GM12891 (cell line): ENCODE data around the gene NDUFS5. TPM values are rescaled to one million over a fixed set of nuclear protein-coding genes. Genes with fewer than 3 reads are reported as not detected.
"Not testable (repeated sequence)": the region's sequence is repeated elsewhere in the genome, so short reads cannot be mapped to it uniquely, and the experiment has no call there.

Experiments
- DNase-seq: peaks from one replicate; pipeline ENCODE4 v3.0.0; 2011; ENCODE audit warnings: low spot score; ENCODE audit not compliant: insufficient read length
- FAIRE-seq: peaks from 2 replicates; lab custom pipeline; 2011; peaks lifted over from hg19 to GRCh38; lab: Jason Lieb, UNC
- PAX5 ChIP-seq: IDR thresholded peaks from 2 replicates; pipeline ENCODE4 v1.6.1; 2011; ENCODE audit warnings: low read length, moderate library complexity, mild to moderate bottlenecking; ENCODE audit not compliant: insufficient read depth, severe bottlenecking
- POLR2A ChIP-seq: IDR thresholded peaks from 2 replicates; pipeline ENCODE4 v1.6.1; 2011; ENCODE audit warnings: low read depth, low read length, control low read depth
- POLR2AphosphoS5 ChIP-seq: IDR thresholded peaks from 2 replicates; pipeline ENCODE4 v1.6.1; 2011; ENCODE audit warnings: low read depth, low read length, control low read depth
- POU2F2 ChIP-seq: IDR thresholded peaks from 2 replicates; pipeline ENCODE4 v1.6.1; 2011; ENCODE audit warnings: low read depth, mild to moderate bottlenecking, control low read depth, low read length, moderate library complexity
- SPI1 ChIP-seq: IDR thresholded peaks from 2 replicates; pipeline ENCODE4 v1.6.1; 2011; ENCODE audit warnings: low read depth, low read length, control low read depth
- TAF1 ChIP-seq: IDR thresholded peaks from 2 replicates; pipeline ENCODE4 v1.6.1; 2011; ENCODE audit warnings: low read depth, low read length, control low read depth
- polyA plus RNA-seq: library from polyadenylated mRNA; unstranded; fragments of >200 nt; gene quantifications from one replicate; pipeline ENCODE4 v1.2.1, GENCODE V29; 2012; ENCODE audit warnings: low read depth, missing spikeins, inconsistent platforms; ENCODE audit not compliant: missing spikeins

NDUFS5 gene
- 593 TPM for polyA plus RNA-seq

GRCh38 chr1:39026051-39026865, at the start of gene NDUFS5:
NDUFS5 (plus strand) TSS chr1:39026350; CDS start chr1:39028725, 2,375 bp downstream.
- peak; percentile 65 for DNase-seq
- FAIRE-seq, result peak; percentile 95

GRCh38 chr1:38977399-38978244, 48.5 kb upstream of the NDUFS5 start:
- DNase-seq, FAIRE-seq: not testable (repeated sequence)

More at GRCh38 chr1:39026051-39026865, at the start of gene NDUFS5:
- no peak for TF ChIP-seq SPI1
- peak; percentile 75 for TF ChIP-seq PAX5
- peak; percentile 93 for TF ChIP-seq POLR2AphosphoS5
- TF ChIP-seq POU2F2, result peak; percentile 43; the same call in 1 of the 2 replicates
- TF ChIP-seq TAF1, result peak; percentile 87
- peak; percentile 93 for TF ChIP-seq POLR2A

GRCh38 chr1:38978245-38978542, 48.0 kb upstream of the NDUFS5 start:
- not testable (repeated sequence) for FAIRE-seq, DNase-seq

GRCh38 chr1:38979380-38979779, 46.8 kb upstream of the NDUFS5 start:
- FAIRE-seq, DNase-seq: not testable (repeated sequence)

- DNase-seq (no peak), FAIRE-seq (no peak)
Measured at GRCh38 chr1:38989979-38990378, 36.2 kb upstream of the NDUFS5 start.

GRCh38 chr1:38990386-38990737, 35.8 kb upstream of the NDUFS5 start:
- no peak for DNase-seq
- TF ChIP-seq TAF1 (no peak), SPI1 (no peak), PAX5 (no peak), POLR2A (no peak), POLR2AphosphoS5 (no peak), POU2F2 (no peak)
- FAIRE-seq, result no peak

More at GRCh38 chr1:38989979-38990378, 36.2 kb upstream of the NDUFS5 start:
- no peak for TF ChIP-seq POLR2A
- TF ChIP-seq POLR2AphosphoS5, result no peak
- TF ChIP-seq POU2F2, result no peak
- no peak for TF ChIP-seq SPI1
- TF ChIP-seq TAF1, result no peak
- TF ChIP-seq PAX5, result no peak

- DNase-seq (peak; percentile 96), FAIRE-seq (peak; percentile 96)
- TF ChIP-seq PAX5 (no peak), SPI1 (no peak), POLR2AphosphoS5 (peak; percentile 94), POLR2A (peak; percentile 95), TAF1 (peak; percentile 91), POU2F2 (peak; percentile 81)
Measured at GRCh38 chr1:38990738-38991637, 35.2 kb upstream of the NDUFS5 start, which contains the start of gene AKIRIN1. AKIRIN1 (plus strand) TSS chr1:38991276; CDS start chr1:38991381, 105 bp downstream.

- FAIRE-seq, result no peak
- no peak for DNase-seq
- TF ChIP-seq POLR2A, result no peak
- no peak for TF ChIP-seq PAX5
- peak; percentile 78 for TF ChIP-seq SPI1
Measured at GRCh38 chr1:38991638-38992411, 34.3 kb upstream of the NDUFS5 start.

- no peak for DNase-seq
- peak; percentile 81 for FAIRE-seq
- TF ChIP-seq POLR2A, result no peak
- peak; percentile 96 for TF ChIP-seq SPI1
- peak; percentile 86 for TF ChIP-seq POU2F2
Measured at GRCh38 chr1:38992412-38993111, 33.6 kb upstream of the NDUFS5 start.
